Ascending aorta (tissue), 2 donors: ENCODE measurements around the gene RSAD1. TPM values are rescaled to one million over a fixed set of nuclear protein-coding genes. Genes with fewer than 3 reads are reported as not detected.
"Not testable (repeated sequence)": the region's sequence is repeated elsewhere in the genome, so short reads cannot be mapped to it uniquely, and the experiment has no call there.

Source experiments
- DNase-seq, 2 donors: peaks; one replicate each; pipeline ENCODE4 v3.0.0-alpha.2; 2019; ENCODE audit warnings: low spot score in 2 of 2
- H3K27ac ChIP-seq, 2 donors: fragments of 200-600 bp; sonication (generic); one replicate each; pipeline ENCODE4 v1.5.1; 2016 to 2017; ENCODE audit warnings: mild to moderate bottlenecking in 1 of 2
- H3K27me3 ChIP-seq: fragments of 200-600 bp; sonication (generic); one replicate; pipeline ENCODE4 v1.5.1; 2017
- H3K36me3 ChIP-seq, 2 donors: fragments of 200-600 bp; sonication (generic); one replicate each; pipeline ENCODE4 v1.5.1; 2016
- H3K4me1 ChIP-seq, 2 donors: fragments of 200-600 bp; sonication (generic); one replicate each; pipeline ENCODE4 v1.5.1; 2016 to 2017; ENCODE audit warnings: mild to moderate bottlenecking in 1 of 2
- H3K4me3 ChIP-seq, 2 donors: fragments of 200-600 bp; sonication (generic); one replicate each; pipeline ENCODE4 v1.5.1; 2016 to 2017; ENCODE audit warnings: mild to moderate bottlenecking in 1 of 2
- H3K9me3 ChIP-seq, 2 donors: fragments of 200-600 bp; sonication (generic); one replicate each; pipeline ENCODE4 v1.5.1; 2016
- CTCF ChIP-seq, 3 experiments: fragments of 200-600 bp in 2 of 3; fragments of 450-650 bp in 1 of 3; sonication (generic) in 2 of 3; IDR thresholded peaks; one replicate each; pipeline ENCODE4 v1.5.1; 2016 to 2019; ENCODE audit warnings: antibody characterized with exemption in 3 of 3, mild to moderate bottlenecking in 1 of 3, moderate library complexity in 1 of 3
- intact Hi-C: fragments of 100-400 bp; cut with DNase I; formaldehyde crosslinking; loops from one replicate; pipeline ENCODE4 v1.15.1; 2023
- total RNA-seq: library from RNA; depleted of rRNA; stranded (reverse); fragments of >200 nt; gene quantifications from one replicate; pipeline ENCODE4 v1.1.0, GENCODE V29; 2016

Gene RSAD1
- total RNA-seq, 1 donor from 2014 or later = 36.7 TPM

GRCh38 chr17:50472286-50472685 is 6.4 kb upstream of the RSAD1 start:
- intact Hi-C loops = no loop called here
- peaks cover 0 to 9% of the 10 kb centered on the region in 2 donors for H3K4me1 ChIP-seq
- DNase-seq = no peak

GRCh38 chr17:50472761-50473161 is 5.9 kb upstream of the RSAD1 start:
- intact Hi-C loops, DNase-seq, H3K4me1 ChIP-seq, H3K4me3 ChIP-seq, H3K9me3 ChIP-seq, H3K27me3 ChIP-seq, H3K27ac ChIP-seq: not testable (repeated sequence)
- H3K36me3 ChIP-seq = peaks cover 0 to 17% of the 10 kb centered on the region in 2 donors

More at GRCh38 chr17:50472286-50472685, 6.4 kb upstream of the RSAD1 start:
- Histone ChIP-seq H3K27me3 (peaks cover 4% of the 10 kb centered on the region), H3K27ac (no peak overlapping the region), H3K4me3 (no peak overlapping the region), H3K36me3 (peaks cover 0 to 17% of the 10 kb centered on the region in 2 donors), H3K9me3 (no peaks in the 10 kb centered on the region)
- TF ChIP-seq CTCF (IDR thresholded peaks at IDR 0.05) = no peak

- Histone ChIP-seq H3K27ac (no peak overlapping the region), H3K27me3 (no peaks in the 10 kb centered on the region), H3K4me1 (peaks cover 0 to 10% of the 10 kb centered on the region in 2 donors), H3K4me3 (no peak overlapping the region), H3K9me3 (no peaks in the 10 kb centered on the region), H3K36me3 (peaks cover 0 to 17% of the 10 kb centered on the region in 2 donors)
- TF ChIP-seq CTCF (IDR thresholded peaks at IDR 0.05) = no peak
- DNase-seq = no peak
- intact Hi-C loops = no loop called here
These were observed 4.8 kb upstream of the RSAD1 start for GRCh38 chr17:50473901-50474300.

GRCh38 chr17:50474523-50474922 is 4.1 kb upstream of the RSAD1 start:
- intact Hi-C loops = no loop called here
- Histone ChIP-seq H3K27ac (no peak overlapping the region), H3K27me3 (no peaks in the 10 kb centered on the region), H3K9me3 (no peaks in the 10 kb centered on the region), H3K36me3 (peaks cover 0 to 17% of the 10 kb centered on the region in 2 donors), H3K4me1 (peaks cover 1 to 7% of the 10 kb centered on the region in 2 donors), H3K4me3 (no peak overlapping the region)
- DNase-seq = no peak
- TF ChIP-seq CTCF (IDR thresholded peaks at IDR 0.05) = no peak

- no peaks in the 10 kb centered on the region for H3K27me3 ChIP-seq
- H3K36me3 ChIP-seq = peaks cover 0 to 17% of the 10 kb centered on the region in 2 donors
- TF ChIP-seq CTCF (IDR thresholded peaks at IDR 0.05) = no peak
- H3K4me3 ChIP-seq = no peak overlapping the region
- no peak overlapping the region for H3K27ac ChIP-seq
- intact Hi-C loops = no loop called here
- H3K9me3 ChIP-seq = no peaks in the 10 kb centered on the region
- H3K4me1 ChIP-seq = peaks cover 5 to 13% of the 10 kb centered on the region in 2 donors
- DNase-seq = no peak
These were observed 3.3 kb upstream of the RSAD1 start for GRCh38 chr17:50475362-50475761.

GRCh38 chr17:50475775-50476544 is 2.7 kb upstream of the RSAD1 start:
- H3K4me3 ChIP-seq, intact Hi-C loops, DNase-seq, H3K27me3 ChIP-seq, H3K9me3 ChIP-seq, H3K27ac ChIP-seq: not testable (repeated sequence)
- Histone ChIP-seq H3K4me1 (peaks cover 5 to 17% of the 10 kb centered on the region in 2 donors), H3K36me3 (peaks cover 0 to 14% of the 10 kb centered on the region in 2 donors)
